Keratinocyte (primary cell): ENCODE data around the gene SEC24D. TPM values are rescaled to one million over a fixed set of nuclear protein-coding genes. Genes with fewer than 3 reads are reported as not detected.

Experiments
- DNase-seq: peaks from one replicate; pipeline ENCODE4 v3.0.0-alpha.2; 2011; ENCODE audit warnings: low read depth, missing footprints, low spot score
- FAIRE-seq: peaks from 2 replicates; lab custom pipeline; 2011; peaks lifted over from hg19 to GRCh38; lab: Jason Lieb, UNC
- H2AFZ ChIP-seq: 2 replicates; pipeline ENCODE4 v1.6.0; 2012; ENCODE audit warnings: low read length, control low read depth, inconsistent platforms; ENCODE audit not compliant: control insufficient read depth
- H3K27ac ChIP-seq: 2 replicates; pipeline ENCODE4 v1.5.1; 2011; ENCODE audit warnings: low read length; ENCODE audit not compliant: control insufficient read depth, insufficient read depth
- H3K27me3 ChIP-seq: 3 replicates; pipeline ENCODE4 v1.6.0; 2011; ENCODE audit warnings: low read length; ENCODE audit not compliant: control insufficient read depth, insufficient read depth; ENCODE audit errors: extremely low read depth
- H3K36me3 ChIP-seq, 2 experiments: 2 replicates in 1 of 2; 3 replicates in 1 of 2; pipeline ENCODE4 v1.5.1; 2011; ENCODE audit warnings: low read length in 2 of 2, mild to moderate bottlenecking in 1 of 2; ENCODE audit not compliant: control insufficient read depth in 2 of 2, insufficient read depth in 2 of 2; ENCODE audit errors: extremely low read depth in 1 of 2
- H3K4me1 ChIP-seq: 3 replicates; pipeline ENCODE4 v1.5.1; 2011; ENCODE audit warnings: low read length; ENCODE audit not compliant: control insufficient read depth, insufficient read depth; ENCODE audit errors: extremely low read depth
- H3K4me2 ChIP-seq: 3 replicates; pipeline ENCODE4 v1.6.0; 2011; ENCODE audit warnings: low read depth, low read length; ENCODE audit not compliant: control insufficient read depth, insufficient read depth; ENCODE audit errors: extremely low read depth
- H3K4me3 ChIP-seq, 3 experiments: fragments of 200-600 bp in 1 of 3; sonication (generic) in 1 of 3; 2 replicates in 2 of 3; 3 replicates in 1 of 3; pipeline ENCODE4 v1.5.1; 2011 to 2016; ENCODE audit warnings: low read length in 3 of 3, mild to moderate bottlenecking in 3 of 3, control low read depth in 2 of 3, inconsistent platforms in 1 of 3, low read depth in 1 of 3, mixed read lengths in 1 of 3, mixed run types in 1 of 3, moderate library complexity in 1 of 3; ENCODE audit not compliant: control insufficient read depth in 2 of 3, insufficient read depth in 2 of 3; ENCODE audit errors: extremely low read depth in 1 of 3
- H3K79me2 ChIP-seq: 2 replicates; pipeline ENCODE4 v1.6.0; 2012; ENCODE audit warnings: low read length; ENCODE audit not compliant: control insufficient read depth, insufficient read depth
- H3K9ac ChIP-seq: 3 replicates; pipeline ENCODE4 v1.6.0; 2011; ENCODE audit warnings: low read length; ENCODE audit not compliant: control insufficient read depth, insufficient read depth; ENCODE audit errors: extremely low read depth
- H3K9me1 ChIP-seq: 3 replicates; pipeline ENCODE4 v1.6.0; 2011; ENCODE audit warnings: low read length; ENCODE audit not compliant: control insufficient read depth, insufficient read depth; ENCODE audit errors: extremely low read depth
- H3K9me3 ChIP-seq: 2 replicates; pipeline ENCODE4 v1.5.1; 2012; ENCODE audit warnings: low read depth, low read length; ENCODE audit not compliant: control insufficient read depth
- H4K20me1 ChIP-seq: 3 replicates; pipeline ENCODE4 v1.6.0; 2011; ENCODE audit warnings: low read length; ENCODE audit not compliant: control insufficient read depth, insufficient read depth; ENCODE audit errors: extremely low read depth
- CTCF ChIP-seq, 3 experiments: IDR thresholded peaks in 1 of 3; conservative IDR thresholded peaks in 1 of 3; optimal IDR thresholded peaks in 1 of 3; 2 replicates in 2 of 3; 3 replicates in 1 of 3; pipeline versions ENCODE3 to v1.5.1; 2011; ENCODE audit warnings: low read length in 3 of 3, mild to moderate bottlenecking in 3 of 3, moderate library complexity in 2 of 3, control low read depth in 1 of 3, inconsistent platforms in 1 of 3; ENCODE audit not compliant: insufficient read depth in 2 of 3; ENCODE audit errors: extremely low read depth in 1 of 3
- EZH2 ChIP-seq: IDR thresholded peaks from one replicate; pipeline ENCODE4 v1.6.1; 2012; ENCODE audit warnings: inconsistent platforms, mild to moderate bottlenecking, low read length, moderate library complexity
- dilution Hi-C: fragments of 300-500 bp; cut with MboI; formaldehyde crosslinking; loops from one replicate; pipeline ENCODE4 v1.7.0; 2020; ENCODE audit warnings: low sequenced_read_pairs; ENCODE audit not compliant: extremely low pct_ligation_motif_present
- polyA plus RNA-seq, 5 experiments: library from polyadenylated mRNA; depleted of rRNA in 3 of 5; stranded (reverse) in 3 of 5; stranded (forward) in 1 of 5; unstranded in 1 of 5; fragments of >200 nt; gene quantifications; 1 replicate in 1 of 5; 2 replicates in 3 of 5; 3 replicates in 1 of 5; pipeline versions ENCODE4 v1.2.1 to v1.2.3, GENCODE V29; 2011 to 2012; ENCODE audit warnings: missing spikeins in 2 of 5, low read depth in 1 of 5, low replicate concordance in 1 of 5

Gene SEC24D
- polyA plus RNA-seq, 1 donor (not counting 4 experiments of a cell fraction or from before 2014, with no cell fraction given) = 24.9 TPM

GRCh38 chr4:118837121-118837507, 1.2 kb upstream of the SEC24D start:
- H3K27ac ChIP-seq = peak overlapping the region; percentile 95
- dilution Hi-C loops = no loop called here
- DNase-seq (no peak), FAIRE-seq (no peak)
- H3K4me3 ChIP-seq = no peak overlapping the region
- H4K20me1 ChIP-seq = no peaks in the 10 kb centered on the region
- no peaks in the 10 kb centered on the region for H3K27me3 ChIP-seq
- peaks cover 16% of the 10 kb centered on the region for H3K4me1 ChIP-seq
- H3K79me2 ChIP-seq = peaks cover 22% of the 10 kb centered on the region
- no peaks in the 10 kb centered on the region for H3K9me1 ChIP-seq
- H3K36me3 ChIP-seq = peaks cover 3 to 11% of the 10 kb centered on the region in 2 experiments
- H3K9ac ChIP-seq = peak overlapping the region; percentile 90
- H3K4me2 ChIP-seq = peak overlapping the region; percentile 96
- TF ChIP-seq EZH2 (no peak), CTCF (optimal IDR thresholded peaks at IDR 0.05 in 1 of 3, IDR thresholded peaks at IDR 0.05 in 1 of 3, conservative IDR thresholded peaks at IDR 0.05 in 1 of 3; ENCODE audit: extremely low read depth in 1 of 3, insufficient read depth in 2 of 3, low read length in 3 of 3) (no peak)
- H3K9me3 ChIP-seq = no peaks in the 10 kb centered on the region
- peak overlapping the region; percentile 99 for H2AFZ ChIP-seq

DNA sequence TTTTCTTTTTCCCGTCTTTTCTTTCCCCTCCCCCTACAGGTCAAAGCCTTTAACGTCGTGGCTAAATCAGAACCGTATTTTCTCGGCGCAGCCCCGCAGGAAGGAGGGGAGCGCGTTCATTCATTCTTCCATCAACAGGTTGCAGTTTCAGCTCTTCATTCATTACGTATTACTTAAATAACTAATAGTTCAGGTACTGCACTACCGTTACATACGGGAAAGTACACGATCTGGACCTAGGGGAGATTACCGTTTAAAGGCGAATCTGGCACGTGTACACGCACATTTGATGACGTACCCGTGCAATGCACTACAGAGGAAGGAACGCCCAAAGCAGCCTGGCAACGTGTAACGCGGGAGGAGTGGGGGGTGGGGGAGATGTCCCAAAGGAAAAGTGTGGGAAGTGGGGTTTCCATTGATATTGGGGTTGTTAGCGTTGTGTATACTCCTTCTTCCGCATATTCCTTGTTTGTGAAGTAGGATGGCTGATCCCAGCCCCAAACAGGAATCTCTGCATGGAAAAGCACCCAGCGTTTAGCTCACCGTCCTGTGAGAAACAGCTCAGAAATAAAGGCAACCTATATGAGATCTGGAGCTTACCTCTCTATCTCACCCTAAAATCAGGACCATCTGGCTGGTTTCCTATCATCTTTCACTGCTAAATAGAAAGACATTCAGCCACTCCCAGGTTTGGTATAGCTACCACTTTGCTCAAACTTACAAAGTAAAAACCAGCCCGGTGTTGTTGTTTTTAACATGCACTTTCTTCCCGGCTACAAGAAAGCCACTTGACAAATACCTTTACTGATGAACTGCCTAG, 585 bp upstream of the SEC24D start:
- H3K27me3 ChIP-seq = no peaks in the 10 kb centered on the region
- peak overlapping the region; percentile 71 to 86 (median 75) for H3K4me3 ChIP-seq
- H3K36me3 ChIP-seq = peaks cover 4 to 14% of the 10 kb centered on the region in 2 experiments
- DNase-seq (no peak), FAIRE-seq (peak; percentile 71)
- H4K20me1 ChIP-seq = no peaks in the 10 kb centered on the region
- peaks cover 24% of the 10 kb centered on the region for H3K79me2 ChIP-seq
- H3K9me3 ChIP-seq = no peaks in the 10 kb centered on the region
- peak overlapping the region; percentile 95 for H3K27ac ChIP-seq
- H3K4me2 ChIP-seq = peak overlapping the region; percentile 96
- TF ChIP-seq EZH2 (no peak), CTCF (optimal IDR thresholded peaks at IDR 0.05 in 1 of 3, IDR thresholded peaks at IDR 0.05 in 1 of 3, conservative IDR thresholded peaks at IDR 0.05 in 1 of 3; ENCODE audit: extremely low read depth in 1 of 3, insufficient read depth in 2 of 3, low read length in 3 of 3) (no peak)
- H3K9me1 ChIP-seq = no peaks in the 10 kb centered on the region
- peak overlapping the region; percentile 90 for H3K9ac ChIP-seq
- H2AFZ ChIP-seq = peak overlapping the region; percentile 99
- dilution Hi-C loops = no loop called here
- peaks cover 15% of the 10 kb centered on the region for H3K4me1 ChIP-seq
